Left lung (tissue), 10 donors: ENCODE data around the gene PLB1. TPM values are rescaled to one million over a fixed set of nuclear protein-coding genes. Genes with fewer than 3 reads are reported as not detected.
A peak's percentile ranks its signal among the peaks of the same experiment; 100 is the strongest.

ENCODE experiments used
- ATAC-seq: fragments of 200-7000 bp; cut with Tn5 transposase; one replicate; pipeline ENCODE4 v1.9.1; 2020; ENCODE audit warnings: moderate library complexity
- DNase-seq, 4 donors: peaks; one replicate each; pipeline ENCODE4 v3.0.0-alpha.2; 2013 to 2020
- H3K27ac ChIP-seq, 2 donors: fragments of 200-600 bp; sonication (generic) in 1 of 2; one replicate each; pipeline versions ENCODE4 v1.5.0 to v1.8.0; 2020 to 2021
- H3K27me3 ChIP-seq, 2 donors: fragments of 200-600 bp; sonication (generic) in 1 of 2; one replicate each; pipeline versions ENCODE4 v1.5.0 to v1.8.0; 2020 to 2021
- H3K36me3 ChIP-seq, 2 donors: fragments of 200-600 bp; sonication (generic) in 1 of 2; one replicate each; pipeline versions ENCODE4 v1.5.0 to v1.8.0; 2020 to 2021
- H3K4me1 ChIP-seq, 2 donors: fragments of 200-600 bp; one replicate each; pipeline ENCODE4 v1.8.0; 2021
- H3K4me3 ChIP-seq, 2 donors: fragments of 200-600 bp; sonication (generic) in 1 of 2; one replicate each; pipeline versions ENCODE4 v1.5.0 to v1.8.0; 2020 to 2021; ENCODE audit warnings: mild to moderate bottlenecking in 1 of 2
- H3K9me3 ChIP-seq, 2 donors: fragments of 200-600 bp; sonication (generic) in 1 of 2; one replicate each; pipeline versions ENCODE4 v1.5.0 to v1.8.0; 2020 to 2021
- CTCF ChIP-seq, 2 donors: fragments of 200-600 bp; sonication (generic) in 1 of 2; IDR thresholded peaks; one replicate each; pipeline versions ENCODE4 v1.5.0 to v1.8.0; 2021; ENCODE audit warnings: antibody characterized with exemption in 2 of 2
- intact Hi-C, 2 donors: fragments of 100-400 bp; cut with DNase I; formaldehyde crosslinking; loops; one replicate each; pipeline versions ENCODE4 v1.11.2 to v1.14.2; 2022
- polyA plus RNA-seq, 6 donors: library from polyadenylated mRNA; unstranded; fragments of 120-200 nt; gene quantifications; one replicate each; pipeline ENCODE4 v1.2.1, GENCODE V29; 2013; ENCODE audit not compliant: insufficient read length in 6 of 6
- total RNA-seq, 2 donors: library from RNA; stranded (reverse); fragmentation: NEBNext Ultra II Directional; extraction: Animal tissue kit (Norgen Biotek cat#: 25700); gene quantifications; one replicate each; pipeline ENCODE4 v1.2.1, GENCODE V29; 2021
- donor health status: DM: no; HTN: yes; CAD: no.
- donor health status: DM: no; HTN: no; CAD: no.

PLB1 gene
- total and polyA plus RNA-seq, 8 donors, result 0.94 to 6.8 (median 1.9) TPM

- no peak for TF ChIP-seq CTCF (IDR thresholded peaks at IDR 0.05)
- ATAC-seq (no peak), DNase-seq (peak in 1 of 4 donors; percentile 19)
- no peaks in the 10 kb centered on the region for H3K27me3 ChIP-seq
- H3K27ac ChIP-seq, result no peak overlapping the region
- H3K36me3 ChIP-seq, result no peaks in the 10 kb centered on the region
- H3K4me1 ChIP-seq, result peaks cover 0 to 14% of the 10 kb centered on the region in 2 donors
- H3K9me3 ChIP-seq, result no peaks in the 10 kb centered on the region
- intact Hi-C loops, result no loop called here
- H3K4me3 ChIP-seq, result no peak overlapping the region
Observed at GRCh38 chr2:28565720-28566295, 69.9 kb downstream of the PLB1 start.

GRCh38 chr2:28566521-28567041 lies 70.7 kb downstream of the PLB1 start:
- intact Hi-C loops, result no loop called here
- peak; percentile 99 for TF ChIP-seq CTCF (IDR thresholded peaks at IDR 0.05)
- no peaks in the 10 kb centered on the region for H3K9me3 ChIP-seq
- H3K27ac ChIP-seq, result peak overlapping the region; percentile 33 to 45
- ATAC-seq (peak; percentile 100), DNase-seq (peak; percentile 83 to 98 (median 90))
- H3K4me1 ChIP-seq, result peaks cover 0 to 14% of the 10 kb centered on the region in 2 donors
- H3K4me3 ChIP-seq, result peak overlapping the region; percentile 45 to 50
- H3K27me3 ChIP-seq, result no peaks in the 10 kb centered on the region
- no peaks in the 10 kb centered on the region for H3K36me3 ChIP-seq

GRCh38 chr2:28567061-28567471 lies 71.2 kb downstream of the PLB1 start:
- Histone ChIP-seq H3K36me3 (no peaks in the 10 kb centered on the region), H3K27ac (peak overlapping the region; percentile 33 to 45), H3K9me3 (no peaks in the 10 kb centered on the region), H3K4me1 (peaks cover 0 to 14% of the 10 kb centered on the region in 2 donors), H3K4me3 (peak overlapping the region; percentile 45 to 50), H3K27me3 (no peaks in the 10 kb centered on the region)
- peak in 1 of 2 donors; percentile 57 for TF ChIP-seq CTCF (IDR thresholded peaks at IDR 0.05)
- intact Hi-C loops, result no loop called here
- ATAC-seq (peak; percentile 42), DNase-seq (peak in 1 of 4 donors; percentile 34)

- intact Hi-C loops, result no loop called here
Observed at GRCh38 chr2:28568036-28568435, 72.2 kb downstream of the PLB1 start.

More at GRCh38 chr2:28568036-28568435, 72.2 kb downstream of the PLB1 start:
- TF ChIP-seq CTCF (IDR thresholded peaks at IDR 0.05), result no peak
- Histone ChIP-seq H3K27me3 (no peaks in the 10 kb centered on the region), H3K9me3 (no peaks in the 10 kb centered on the region), H3K4me1 (peaks cover 0 to 14% of the 10 kb centered on the region in 2 donors), H3K27ac (no peak overlapping the region), H3K4me3 (no peak overlapping the region), H3K36me3 (no peaks in the 10 kb centered on the region)
- DNase-seq, result no peak
- no peak for ATAC-seq
